ENCODE results near the gene ABCC5. TPM values are rescaled to one million over a fixed set of nuclear protein-coding genes. Genes with fewer than 3 reads are reported as not detected.
"Not testable (repeated sequence)": the region's sequence is repeated elsewhere in the genome, so short reads cannot be mapped to it uniquely, and the experiment has no call there.

Gene ABCC5
- total and polyA plus RNA-seq, 4 experiments from 2014 or later, result 9.1 to 42.6 (median 27.3) TPM

- no peaks in the 10 kb centered on the region for H3K9me3 Mint-ChIP-seq
- CTCF ChIA-PET (ENCODE audit: partially characterized antibody), result interaction anchor here (2.8 kb wide), 1 partner anchor 16 kb away, joined by 7 read pairs; no protein-coding TSS in a partner anchor
- H3K27ac Mint-ChIP-seq, result no peak overlapping the region
- H3K9me3 ChIP-seq (ENCODE audit: control insufficient read depth in 1 of 2, low read length in 2 of 2), result no peaks in the 10 kb centered on the region
- no peaks in the 10 kb centered on the region for H3K27me3 Mint-ChIP-seq
- H3K27ac ChIP-seq (ENCODE audit: low read depth, low read length), result no peak overlapping the region
- POLR2A ChIA-PET (ENCODE audit: partially characterized antibody), result no interaction called here
- H3K36me3 Mint-ChIP-seq, result peaks cover 10 to 39% of the 10 kb centered on the region in 2 donors
- intact Hi-C loops (cut with micrococcal nuclease), result loop anchor here (5.0 to 10.0 kb wide), 2 partner anchors 417 to 1085 kb away; partner anchors contain the start of genes ATP11B and PSMD2
- H3K4me1 ChIP-seq (ENCODE audit: insufficient read depth, low read length), result peaks cover 28% of the 10 kb centered on the region
- H3K36me3 ChIP-seq (ENCODE audit: insufficient read depth, low read length), result no peaks in the 10 kb centered on the region
- no peak overlapping the region for H3K4me3 ChIP-seq (ENCODE audit: low read length in 2 of 2)
- H3K27me3 ChIP-seq (ENCODE audit: insufficient read depth, low read length), result no peaks in the 10 kb centered on the region
- H3K4me3 Mint-ChIP-seq, result peak overlapping the region in 2 of 8 donors; percentile 17 to 36
- no peak for DNase-seq
- H3K4me1 Mint-ChIP-seq, result peaks cover 33 to 75% (median 55%) of the 10 kb centered on the region in 4 donors
Measured at GRCh38 chr3:183880121-183880520, 137.6 kb downstream of the ABCC5 start.

- no peaks in the 10 kb centered on the region for H3K9me3 Mint-ChIP-seq
- H3K27ac ChIP-seq (ENCODE audit: low read depth, low read length), result no peak overlapping the region
- no peaks in the 10 kb centered on the region for H3K9me3 ChIP-seq (ENCODE audit: control insufficient read depth in 1 of 2, low read length in 2 of 2)
- no peak overlapping the region for H3K4me3 ChIP-seq (ENCODE audit: low read length in 2 of 2)
- no peaks in the 10 kb centered on the region for H3K27me3 ChIP-seq (ENCODE audit: insufficient read depth, low read length)
- H3K27ac Mint-ChIP-seq, result peak overlapping the region in 1 of 7 donors; percentile 47
- H3K4me1 Mint-ChIP-seq, result peaks cover 29 to 66% (median 50%) of the 10 kb centered on the region in 4 donors
- H3K36me3 ChIP-seq (ENCODE audit: insufficient read depth, low read length), result no peaks in the 10 kb centered on the region
- ChIA-PET CTCF (ENCODE audit: partially characterized antibody) (interaction anchor here (2.8 kb wide), 1 partner anchor 16 kb away, joined by 7 read pairs; no protein-coding TSS in a partner anchor), POLR2A (ENCODE audit: partially characterized antibody) (no interaction called here)
- peaks cover 10 to 34% of the 10 kb centered on the region in 2 donors for H3K36me3 Mint-ChIP-seq
- H3K27me3 Mint-ChIP-seq, result no peaks in the 10 kb centered on the region
- DNase-seq, result no peak
- H3K4me3 Mint-ChIP-seq, result no peak overlapping the region
- H3K4me1 ChIP-seq (ENCODE audit: insufficient read depth, low read length), result peaks cover 27% of the 10 kb centered on the region
- intact Hi-C loops (cut with micrococcal nuclease), result no loop called here
Measured at GRCh38 chr3:183879243-183879642, 138.4 kb downstream of the ABCC5 start.

- DNase-seq, result no peak
- Histone ChIP-seq H3K4me1 (ENCODE audit: insufficient read depth, low read length) (peaks cover 21% of the 10 kb centered on the region), H3K27me3 (ENCODE audit: insufficient read depth, low read length) (no peaks in the 10 kb centered on the region), H3K4me3 (ENCODE audit: low read length in 2 of 2) (no peak overlapping the region), H3K36me3 (ENCODE audit: insufficient read depth, low read length) (no peaks in the 10 kb centered on the region), H3K9me3 (ENCODE audit: control insufficient read depth in 1 of 2, low read length in 2 of 2) (no peaks in the 10 kb centered on the region), H3K27ac (ENCODE audit: low read depth, low read length) (no peak overlapping the region)
- ChIA-PET POLR2A (ENCODE audit: partially characterized antibody) (no interaction called here), CTCF (ENCODE audit: partially characterized antibody) (no interaction called here)
- H3K27me3 Mint-ChIP-seq, result no peaks in the 10 kb centered on the region
- intact Hi-C loops (cut with micrococcal nuclease), result no loop called here
- H3K4me3 Mint-ChIP-seq, result no peak overlapping the region
- no peaks in the 10 kb centered on the region for H3K9me3 Mint-ChIP-seq
- H3K27ac Mint-ChIP-seq, result no peak overlapping the region
- H3K36me3 Mint-ChIP-seq, result peaks cover 10 to 29% of the 10 kb centered on the region in 2 donors
- peaks cover 22 to 62% (median 46%) of the 10 kb centered on the region in 4 donors for H3K4me1 Mint-ChIP-seq
Measured at GRCh38 chr3:183878071-183878470, 139.6 kb downstream of the ABCC5 start.

- DNase-seq; H3K4me3 ChIP-seq (ENCODE audit: low read length in 2 of 2); H3K9me3 Mint-ChIP-seq; H3K27me3 ChIP-seq (ENCODE audit: insufficient read depth, low read length); H3K27ac ChIP-seq (ENCODE audit: low read depth, low read length); H3K27me3 Mint-ChIP-seq; intact Hi-C loops (cut with micrococcal nuclease); H3K36me3 ChIP-seq (ENCODE audit: insufficient read depth, low read length); CTCF ChIA-PET (ENCODE audit: partially characterized antibody); H3K9me3 ChIP-seq (ENCODE audit: control insufficient read depth in 1 of 2, low read length in 2 of 2); POLR2A ChIA-PET (ENCODE audit: partially characterized antibody): not testable (repeated sequence)
- H3K4me1 ChIP-seq (ENCODE audit: insufficient read depth, low read length), result peaks cover 12% of the 10 kb centered on the region
- Mint-ChIP-seq H3K36me3 (peaks cover 10 to 29% of the 10 kb centered on the region in 2 donors), H3K27ac (peak overlapping the region in 1 of 7 donors; percentile 59), H3K4me1 (peaks cover 25 to 62% (median 47%) of the 10 kb centered on the region in 4 donors), H3K4me3 (peak overlapping the region in 1 of 8 donors; percentile 15)
Measured at GRCh38 chr3:183877227-183877626, 140.5 kb downstream of the ABCC5 start.

- peaks cover 21% of the 10 kb centered on the region for H3K4me1 ChIP-seq (ENCODE audit: insufficient read depth, low read length)
- no peaks in the 10 kb centered on the region for H3K36me3 ChIP-seq (ENCODE audit: insufficient read depth, low read length)
- H3K27me3 ChIP-seq (ENCODE audit: insufficient read depth, low read length), result no peaks in the 10 kb centered on the region
- no peak overlapping the region for H3K4me3 Mint-ChIP-seq
- H3K4me3 ChIP-seq (ENCODE audit: low read length in 2 of 2), result no peak overlapping the region
- H3K36me3 Mint-ChIP-seq, result peaks cover 10 to 30% of the 10 kb centered on the region in 2 donors
- CTCF ChIA-PET (ENCODE audit: partially characterized antibody), result interaction anchor here (1.9 kb wide), 1 partner anchor 9 kb away, joined by 14 read pairs; the partner anchor contains the start of gene PARL
- no peak overlapping the region for H3K27ac ChIP-seq (ENCODE audit: low read depth, low read length)
- POLR2A ChIA-PET (ENCODE audit: partially characterized antibody), result interaction anchor here (1.9 kb wide), 1 partner anchor 9 kb away, joined by 7 read pairs; the partner anchor contains the start of gene PARL
- no peaks in the 10 kb centered on the region for H3K9me3 Mint-ChIP-seq
- no peak for DNase-seq
- no peaks in the 10 kb centered on the region for H3K27me3 Mint-ChIP-seq
- H3K9me3 ChIP-seq (ENCODE audit: control insufficient read depth in 1 of 2, low read length in 2 of 2), result no peaks in the 10 kb centered on the region
- no peak overlapping the region for H3K27ac Mint-ChIP-seq
- intact Hi-C loops (cut with micrococcal nuclease), result no loop called here
- H3K4me1 Mint-ChIP-seq, result peaks cover 35 to 70% (median 57%) of the 10 kb centered on the region in 4 donors
Measured at GRCh38 chr3:183875411-183875810, 142.3 kb downstream of the ABCC5 start.

- peaks cover 33 to 63% (median 52%) of the 10 kb centered on the region in 4 donors for H3K4me1 Mint-ChIP-seq
- Histone ChIP-seq H3K4me1 (ENCODE audit: insufficient read depth, low read length) (peaks cover 16% of the 10 kb centered on the region), H3K4me3 (ENCODE audit: low read length in 2 of 2) (no peak overlapping the region), H3K36me3 (ENCODE audit: insufficient read depth, low read length) (no peaks in the 10 kb centered on the region), H3K27me3 (ENCODE audit: insufficient read depth, low read length) (no peaks in the 10 kb centered on the region), H3K9me3 (ENCODE audit: control insufficient read depth in 1 of 2, low read length in 2 of 2) (no peaks in the 10 kb centered on the region), H3K27ac (ENCODE audit: low read depth, low read length) (no peak overlapping the region)
- no peak overlapping the region for H3K4me3 Mint-ChIP-seq
- DNase-seq, result no peak
- peaks cover 10 to 28% of the 10 kb centered on the region in 2 donors for H3K36me3 Mint-ChIP-seq
- H3K27me3 Mint-ChIP-seq, result no peaks in the 10 kb centered on the region
- H3K27ac Mint-ChIP-seq, result no peak overlapping the region
- ChIA-PET POLR2A (ENCODE audit: partially characterized antibody) (interaction anchor here (0.7 to 1.0 kb wide), 2 partner anchors 11 to 72 kb away, joined by 3 read pairs; partner anchors contain the start of gene PARL), CTCF (ENCODE audit: partially characterized antibody) (interaction anchor here (0.7 to 1.9 kb wide), 2 partner anchors 11 to 25 kb away, joined by 3 to 14 read pairs; partner anchors contain the start of gene PARL)
- intact Hi-C loops (cut with micrococcal nuclease), result no loop called here
- no peaks in the 10 kb centered on the region for H3K9me3 Mint-ChIP-seq
Measured at GRCh38 chr3:183873914-183874313, 143.8 kb downstream of the ABCC5 start.

- H3K4me3 Mint-ChIP-seq, result no peak overlapping the region
- H3K36me3 Mint-ChIP-seq, result peaks cover 6 to 20% of the 10 kb centered on the region in 2 donors
- no peaks in the 10 kb centered on the region for H3K27me3 ChIP-seq (ENCODE audit: insufficient read depth, low read length)
- H3K4me3 ChIP-seq (ENCODE audit: low read length in 2 of 2), result no peak overlapping the region
- H3K4me1 ChIP-seq (ENCODE audit: insufficient read depth, low read length), result peaks cover 16% of the 10 kb centered on the region
- peaks cover 24 to 43% (median 35%) of the 10 kb centered on the region in 4 donors for H3K4me1 Mint-ChIP-seq
- intact Hi-C loops (cut with micrococcal nuclease), result no loop called here
- peaks cover 18% of the 10 kb centered on the region for H3K36me3 ChIP-seq (ENCODE audit: insufficient read depth, low read length)
- no peak overlapping the region for H3K27ac Mint-ChIP-seq
- ChIA-PET CTCF (ENCODE audit: partially characterized antibody) (interaction anchor here (1.2 kb wide), 1 partner anchor 13 kb away, joined by 7 read pairs; the partner anchor contains the start of gene PARL), POLR2A (ENCODE audit: partially characterized antibody) (interaction anchor here (1.0 kb wide), 1 partner anchor 13 kb away, joined by 3 read pairs; the partner anchor contains the start of gene PARL)
- no peaks in the 10 kb centered on the region for H3K9me3 ChIP-seq (ENCODE audit: control insufficient read depth in 1 of 2, low read length in 2 of 2)
- no peaks in the 10 kb centered on the region for H3K9me3 Mint-ChIP-seq
- no peaks in the 10 kb centered on the region for H3K27me3 Mint-ChIP-seq
- DNase-seq, result no peak
- H3K27ac ChIP-seq (ENCODE audit: low read depth, low read length), result no peak overlapping the region
Measured at GRCh38 chr3:183871541-183871940, 146.1 kb downstream of the ABCC5 start.

Measured in CD4-positive, alpha-beta memory T cell (primary cell).